GM12878 (cell line): ENCODE measurements around the gene AFAP1.

Experiments used
- CTCF ChIP-seq, 3 experiments: IDR thresholded peaks in 2 of 3; conservative IDR thresholded peaks in 1 of 3; 2 replicates each; pipeline ENCODE4 v1.5.1; 2011; ENCODE audit warnings: low read depth in 3 of 3, low read length in 3 of 3, mild to moderate bottlenecking in 3 of 3, control low read depth in 2 of 3, moderate library complexity in 2 of 3, inconsistent platforms in 1 of 3, mixed read lengths in 1 of 3; ENCODE audit not compliant: control insufficient read depth in 2 of 3, insufficient read depth in 1 of 3; ENCODE audit errors: extremely low read depth in 1 of 3
- EP300 ChIP-seq, 2 experiments: fragments of 150-350 bp in 1 of 2; IDR thresholded peaks; 2 replicates each; pipeline ENCODE4 v1.6.1; 2011 to 2012; ENCODE audit warnings: low read depth in 2 of 2, low read length in 2 of 2, borderline replicate concordance in 1 of 2, improper control_type of control experiment in 1 of 2, inconsistent platforms in 1 of 2; ENCODE audit not compliant: control insufficient read depth in 1 of 2
- HCFC1 ChIP-seq: fragments of 150-350 bp; IDR thresholded peaks from 2 replicates; pipeline ENCODE4 v1.6.1; 2014; ENCODE audit warnings: low read length
- POLR2A ChIP-seq: IDR thresholded peaks from 2 replicates; pipeline ENCODE4 v1.6.1; 2011; ENCODE audit warnings: low read depth, mild to moderate bottlenecking, low read length
- POLR2AphosphoS5 ChIP-seq: IDR thresholded peaks from 2 replicates; pipeline ENCODE4 v1.6.1; 2011; ENCODE audit warnings: mild to moderate bottlenecking, low read length, inconsistent platforms
- RCOR1 ChIP-seq: conservative IDR thresholded peaks from 2 replicates; pipeline ENCODE4 v1.6.1; 2012; ENCODE audit warnings: low read depth, low read length, improper control_type of control experiment
- SMAD1 ChIP-seq: fragments of 450-650 bp; IDR thresholded peaks from 2 replicates; pipeline ENCODE4 v1.6.1; 2018; ENCODE audit warnings: mild to moderate bottlenecking, low read depth; ENCODE audit not compliant: partially characterized antibody
- SMC3 ChIP-seq: IDR thresholded peaks from 2 replicates; pipeline ENCODE4 v1.6.1; 2011; ENCODE audit warnings: low read length, improper control_type of control experiment, borderline replicate concordance
- SUZ12 ChIP-seq: fragments of 200-600 bp; sonication (generic); IDR thresholded peaks from one replicate; pipeline ENCODE4 v1.6.1; 2018; ENCODE audit warnings: antibody characterized with exemption, mild to moderate bottlenecking; ENCODE audit not compliant: unreplicated experiment
- TARDBP ChIP-seq: IDR thresholded peaks from 2 replicates; pipeline ENCODE4 v1.6.1; 2016; ENCODE audit warnings: borderline replicate concordance

DNA sequence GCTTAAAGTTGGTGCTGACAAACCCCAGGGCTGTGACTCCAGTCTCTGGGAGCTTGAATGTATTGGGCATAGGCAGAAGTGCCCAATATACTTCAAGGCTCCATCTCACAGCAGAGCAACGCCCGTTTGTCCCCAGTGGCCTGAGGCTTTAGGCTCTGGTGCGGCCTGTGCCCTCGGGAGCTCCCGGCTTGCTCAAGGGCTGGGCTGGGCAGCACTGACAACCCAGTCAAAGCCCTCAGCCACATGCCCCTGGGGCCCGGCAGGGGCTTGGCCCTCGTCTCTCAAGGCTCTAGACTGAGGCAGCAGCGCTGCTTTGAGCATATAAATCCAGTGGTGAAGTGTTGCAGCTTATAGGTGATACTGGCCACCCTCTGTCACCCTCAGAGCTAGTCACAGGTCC is 203.7 kb downstream of the AFAP1 start:
- TF ChIP-seq CTCF (IDR thresholded peaks at IDR 0.05 in 2 of 3, conservative IDR thresholded peaks at IDR 0.05 in 1 of 3; ENCODE audit: control insufficient read depth in 2 of 3, extremely low read depth in 1 of 3, insufficient read depth in 1 of 3, low read depth in 3 of 3, low read length in 3 of 3) (no peak), SUZ12 (no peak), POLR2A (no peak), POLR2AphosphoS5 (no peak), HCFC1 (no peak), SMC3 (no peak), RCOR1 (no peak), TARDBP (no peak), SMAD1 (no peak), EP300 (IDR thresholded peaks at IDR 0.05; ENCODE audit: borderline replicate concordance in 1 of 2, control insufficient read depth in 1 of 2, low read depth in 2 of 2, low read length in 2 of 2) (no peak)
